Calu3 (cell line): Measurements from ENCODE around the gene VSIG10. TPM values are rescaled to one million over a fixed set of nuclear protein-coding genes. Genes with fewer than 3 reads are reported as not detected.
"Not testable (repeated sequence)": the region's sequence is repeated elsewhere in the genome, so short reads cannot be mapped to it uniquely, and the experiment has no call there.

ENCODE experiments used
- BruUV-seq: library from RNA; stranded (reverse); fragments of 400-500 nt; replicated peaks from 2 replicates; lab custom pipeline; 2021; lab: Mats Ljungman, UMichigan
- CTCF ChIA-PET: fragments of 300-600 bp; sonication (Branson Sonifier 250); formaldehyde crosslinking; loops from one replicate; lab custom pipeline; 2022; ENCODE audit warnings: antibody characterized with exemption; lab: Charles Lee
- DNase-seq: peaks from one replicate; pipeline ENCODE4 v3.0.0; 2022
- H3K27ac Mint-ChIP-seq: one replicate; pipeline ENCODE4 v1.8.0; 2022; ENCODE audit warnings: mixed read lengths; ENCODE audit not compliant: unreplicated experiment
- H3K27me3 Mint-ChIP-seq: one replicate; pipeline ENCODE4 v1.8.0; 2022; ENCODE audit warnings: mixed read lengths; ENCODE audit not compliant: unreplicated experiment
- H3K36me3 Mint-ChIP-seq: one replicate; pipeline ENCODE4 v1.8.0; 2022; ENCODE audit warnings: mild to moderate bottlenecking, moderate library complexity, mixed read lengths; ENCODE audit not compliant: insufficient read depth, unreplicated experiment
- H3K4me1 Mint-ChIP-seq: one replicate; pipeline ENCODE4 v1.8.0; 2022; ENCODE audit warnings: mild to moderate bottlenecking, low read depth, mixed read lengths; ENCODE audit not compliant: unreplicated experiment
- H3K4me3 Mint-ChIP-seq: one replicate; pipeline ENCODE4 v1.8.0; 2022; ENCODE audit warnings: mild to moderate bottlenecking, low read depth, moderate library complexity, mixed read lengths; ENCODE audit not compliant: unreplicated experiment
- H3K9me3 Mint-ChIP-seq: one replicate; pipeline ENCODE4 v1.8.0; 2022; ENCODE audit warnings: low read depth, mixed read lengths; ENCODE audit not compliant: unreplicated experiment
- CTCF ChIP-seq: fragments of 200-600 bp; IDR thresholded peaks from one replicate; pipeline ENCODE4 v1.8.0; 2022; ENCODE audit warnings: antibody characterized with exemption; ENCODE audit not compliant: unreplicated experiment
- intact Hi-C: fragments of 100-400 bp; cut with micrococcal nuclease; formaldehyde crosslinking; loops from one replicate; pipeline ENCODE4 v1.10.0; 2022; ENCODE audit not compliant: unreplicated experiment
- total RNA-seq: library from RNA; stranded (reverse); gene quantifications from 2 replicates; pipeline ENCODE4 v1.2.3, GENCODE V29; 2022

Gene VSIG10
- total RNA-seq, 1 experiment from 2014 or later: 53.6 TPM

DNA sequence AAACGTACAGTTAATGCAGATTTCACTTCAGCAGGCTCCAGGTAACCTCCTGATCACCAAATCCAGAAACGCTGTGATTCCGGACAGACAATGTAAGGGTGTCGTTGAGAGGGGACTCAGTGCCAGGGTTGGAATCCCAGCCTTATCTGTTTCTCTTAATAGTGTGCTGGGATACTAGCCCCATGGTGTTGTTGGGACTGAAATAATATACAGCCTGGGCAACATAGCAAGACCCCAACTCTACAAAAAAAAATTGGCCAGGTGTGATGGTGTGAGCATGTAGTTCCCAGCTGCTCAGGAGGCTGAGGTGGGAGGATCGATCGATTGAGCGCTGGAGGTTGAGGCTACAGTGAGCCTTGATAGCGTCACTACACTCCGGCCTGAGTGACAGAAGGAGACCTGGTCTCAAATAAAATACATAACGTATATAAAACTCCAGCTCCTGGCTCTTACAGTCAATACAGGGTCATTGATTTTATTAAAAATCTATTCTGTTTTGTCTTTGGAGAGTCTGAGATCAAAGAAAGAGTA, 33.4 kb upstream of the VSIG10 start:
- peak overlapping the region; percentile 60 for H3K27ac Mint-ChIP-seq
- peaks cover 60% of the 10 kb centered on the region for H3K36me3 Mint-ChIP-seq
- DNase-seq: no peak
- H3K4me1 Mint-ChIP-seq: peaks cover 18% of the 10 kb centered on the region
- no peaks in the 10 kb centered on the region for H3K9me3 Mint-ChIP-seq
- H3K27me3 Mint-ChIP-seq: no peaks in the 10 kb centered on the region
- intact Hi-C loops: loop anchor here (10.0 kb wide), 1 partner anchor 262 kb away; no protein-coding TSS in a partner anchor
- CTCF ChIA-PET: interaction anchor here (0.5 kb wide), 1 partner anchor 76 kb away, joined by 4 read pairs; the partner anchor contains the start of gene WSB2
- no peak for TF ChIP-seq CTCF
- peak overlapping the region; percentile 86 for H3K4me3 Mint-ChIP-seq
- BruUV-seq: TSS peak; percentile 73

DNA sequence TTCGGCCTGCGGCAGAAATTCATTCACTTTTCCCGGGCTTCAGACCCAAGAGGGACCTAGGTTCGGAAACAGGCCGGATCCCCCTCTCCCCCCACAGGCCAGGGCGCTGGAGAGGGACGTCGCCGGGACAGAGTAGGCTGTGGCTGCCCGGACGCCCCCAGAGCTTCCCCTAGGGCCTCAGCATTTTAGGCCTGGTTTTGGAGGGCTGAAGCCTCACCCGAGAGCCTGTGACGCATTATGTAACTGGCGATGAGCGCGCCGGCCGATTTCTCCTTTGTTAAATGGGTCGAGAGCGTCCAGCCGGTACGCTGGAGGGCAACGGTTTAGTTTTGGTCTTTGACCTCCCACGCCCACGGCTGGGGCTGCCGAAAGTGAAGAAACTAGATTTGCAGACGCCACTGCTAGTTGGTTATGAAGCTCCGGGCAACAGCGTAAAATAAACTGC, 32.8 kb upstream of the VSIG10 start:
- intact Hi-C loops: loop anchor here (10.0 kb wide), 1 partner anchor 262 kb away; no protein-coding TSS in a partner anchor
- H3K9me3 Mint-ChIP-seq: no peaks in the 10 kb centered on the region
- CTCF ChIA-PET: interaction anchor here (0.5 to 2.4 kb wide), 4 partner anchors 15 to 1674 kb away, joined by 4 to 11 read pairs (median 6); partner anchors contain the start of genes SUDS3 and WSB2
- peak; percentile 24 for DNase-seq
- H3K4me1 Mint-ChIP-seq: peaks cover 24% of the 10 kb centered on the region
- H3K36me3 Mint-ChIP-seq: peaks cover 57% of the 10 kb centered on the region
- no TSS peak for BruUV-seq
- H3K27me3 Mint-ChIP-seq: no peaks in the 10 kb centered on the region
- peak overlapping the region; percentile 86 for H3K4me3 Mint-ChIP-seq
- TF ChIP-seq CTCF: no peak
- H3K27ac Mint-ChIP-seq: peak overlapping the region; percentile 60

- H3K27me3 Mint-ChIP-seq: no peaks in the 10 kb centered on the region
- DNase-seq: peak; percentile 98
- BruUV-seq: no TSS peak
- H3K4me3 Mint-ChIP-seq: peak within 1 kb of the TSS; percentile 86
- H3K9me3 Mint-ChIP-seq: no peaks in the 10 kb centered on the region
- no peak for TF ChIP-seq CTCF
- peaks cover 29% of the 10 kb centered on the region for H3K4me1 Mint-ChIP-seq
- intact Hi-C loops: loop anchor here (10.0 kb wide), 1 partner anchor 261 kb away; no protein-coding TSS in a partner anchor
- peak within 1 kb of the TSS; percentile 92 for H3K27ac Mint-ChIP-seq
- H3K36me3 Mint-ChIP-seq: peaks cover 56% of the 10 kb centered on the region
- CTCF ChIA-PET: interaction anchor here (0.5 to 2.4 kb wide), 4 partner anchors 15 to 1674 kb away, joined by 3 to 11 read pairs (median 6); partner anchors contain the start of gene SUDS3
Observed at GRCh38 chr12:118135788-118136558, 32.2 kb upstream of the VSIG10 start, which contains the start of gene PEBP1. PEBP1 (plus strand) TSS chr12:118136124; CDS start chr12:118136210, 86 bp downstream.

- H3K4me3 Mint-ChIP-seq, BruUV-seq, H3K27ac Mint-ChIP-seq, H3K27me3 Mint-ChIP-seq, intact Hi-C loops, DNase-seq, H3K9me3 Mint-ChIP-seq: not testable (repeated sequence)
- peaks cover 10% of the 10 kb centered on the region for H3K36me3 Mint-ChIP-seq
- H3K4me1 Mint-ChIP-seq: peaks cover 14% of the 10 kb centered on the region
- CTCF ChIA-PET: interaction anchor here (0.6 kb wide), 2 partner anchors 13 to 143 kb away, joined by 3 read pairs; no protein-coding TSS in a partner anchor
Observed at GRCh38 chr12:118129436-118129835, 25.6 kb upstream of the VSIG10 start.
